SK-N-SH treated with all-trans-retinoic acid at 6 μM for 48 hours (cell line): ENCODE measurements around the gene NUDT9.
"Not testable (repeated sequence)": the region's sequence is repeated elsewhere in the genome, so short reads cannot be mapped to it uniquely, and the experiment has no call there.

Experiments used
- ATAC-seq: fragments of 200-7000 bp; cut with Tn5 transposase; 3 replicates; pipeline ENCODE4 v1.9.1; 2020; ENCODE audit warnings: mild to moderate bottlenecking, moderate library complexity
- ARNTL ChIP-seq: fragments of 450-650 bp; formaldehyde crosslinking; IDR thresholded peaks from 2 replicates; pipeline ENCODE4 v1.5.0; 2020; ENCODE audit warnings: low read depth, mild to moderate bottlenecking, moderate library complexity, borderline replicate concordance
- BACH2 ChIP-seq: fragments of 250-450 bp; sonication (Bioruptor Pico); IDR thresholded peaks from 2 replicates; pipeline ENCODE4 v1.9.0; 2021; ENCODE audit warnings: mild to moderate bottlenecking, borderline replicate concordance
- CSDC2 ChIP-seq: fragments of 250-450 bp; sonication (Bioruptor Pico); IDR thresholded peaks from 2 replicates; pipeline ENCODE4 v1.5.0; 2020; ENCODE audit warnings: mild to moderate bottlenecking, moderate library complexity
- ESRRG ChIP-seq: fragments of 250-450 bp; sonication (Bioruptor Pico); IDR thresholded peaks from 2 replicates; pipeline ENCODE4 v1.6.1; 2021; ENCODE audit warnings: mild to moderate bottlenecking
- GLIS3 ChIP-seq: fragments of 250-450 bp; sonication (Bioruptor Pico); IDR thresholded peaks from 2 replicates; pipeline ENCODE4 v1.5.0; 2020; ENCODE audit warnings: mild to moderate bottlenecking, moderate library complexity
- ISL1 ChIP-seq: fragments of 250-450 bp; sonication (Bioruptor Pico); IDR thresholded peaks from 2 replicates; pipeline ENCODE4 v2.1.2; 2022; ENCODE audit warnings: mild to moderate bottlenecking, moderate library complexity
- PPARA ChIP-seq: fragments of 250-450 bp; sonication (Bioruptor Pico); IDR thresholded peaks from 2 replicates; pipeline ENCODE4 v1.5.0; 2020; ENCODE audit warnings: mild to moderate bottlenecking, borderline replicate concordance
- SNAI2 ChIP-seq: fragments of 250-450 bp; sonication (Bioruptor Pico); IDR thresholded peaks from 2 replicates; pipeline ENCODE4 v1.5.0; 2020; ENCODE audit warnings: mild to moderate bottlenecking, moderate library complexity
- TCF4 ChIP-seq: fragments of 250-450 bp; sonication (Bioruptor Pico); IDR thresholded peaks from 2 replicates; pipeline ENCODE4 v1.8.0; 2021; ENCODE audit warnings: mild to moderate bottlenecking, moderate library complexity, borderline replicate concordance
- TOX ChIP-seq: fragments of 250-450 bp; sonication (Bioruptor Pico); IDR thresholded peaks from 2 replicates; pipeline ENCODE4 v1.8.0; 2021; ENCODE audit warnings: mild to moderate bottlenecking, moderate library complexity, borderline replicate concordance
- ZC3H10 ChIP-seq: fragments of 250-450 bp; sonication (Bioruptor Pico); IDR thresholded peaks from 2 replicates; pipeline ENCODE4 v1.5.1; 2021; ENCODE audit warnings: mild to moderate bottlenecking, moderate library complexity
- ZFP3 ChIP-seq: fragments of 250-450 bp; sonication (Bioruptor Pico); IDR thresholded peaks from 2 replicates; pipeline ENCODE4 v1.5.0; 2020; ENCODE audit warnings: mild to moderate bottlenecking, moderate library complexity
- ZFP30 ChIP-seq: fragments of 450-650 bp; formaldehyde crosslinking; IDR thresholded peaks from 2 replicates; pipeline ENCODE4 v1.5.0; 2022; ENCODE audit warnings: mild to moderate bottlenecking, moderate library complexity
- ZNF70 ChIP-seq: fragments of 450-650 bp; formaldehyde crosslinking; IDR thresholded peaks from 2 replicates; pipeline ENCODE4 v1.5.0; 2020; ENCODE audit warnings: mild to moderate bottlenecking, moderate library complexity
- TF ChIP-seq, protein P1 (sequence below): fragments of 250-450 bp; sonication (Bioruptor Pico); IDR thresholded peaks from 2 replicates; pipeline ENCODE4 v1.8.0; 2020; ENCODE audit warnings: mild to moderate bottlenecking, moderate library complexity, borderline replicate concordance
- TF ChIP-seq, protein P2 (sequence below): fragments of 250-450 bp; sonication (Bioruptor Pico); IDR thresholded peaks from 2 replicates; pipeline ENCODE4 v1.8.0; 2021; ENCODE audit warnings: low read depth, mild to moderate bottlenecking, moderate library complexity, borderline replicate concordance
- TF ChIP-seq, protein P3 (sequence below): fragments of 250-450 bp; sonication (Bioruptor Pico); IDR thresholded peaks from 2 replicates; pipeline ENCODE4 v1.5.0; 2020; ENCODE audit warnings: mild to moderate bottlenecking, moderate library complexity

NUDT9 gene

DNA sequence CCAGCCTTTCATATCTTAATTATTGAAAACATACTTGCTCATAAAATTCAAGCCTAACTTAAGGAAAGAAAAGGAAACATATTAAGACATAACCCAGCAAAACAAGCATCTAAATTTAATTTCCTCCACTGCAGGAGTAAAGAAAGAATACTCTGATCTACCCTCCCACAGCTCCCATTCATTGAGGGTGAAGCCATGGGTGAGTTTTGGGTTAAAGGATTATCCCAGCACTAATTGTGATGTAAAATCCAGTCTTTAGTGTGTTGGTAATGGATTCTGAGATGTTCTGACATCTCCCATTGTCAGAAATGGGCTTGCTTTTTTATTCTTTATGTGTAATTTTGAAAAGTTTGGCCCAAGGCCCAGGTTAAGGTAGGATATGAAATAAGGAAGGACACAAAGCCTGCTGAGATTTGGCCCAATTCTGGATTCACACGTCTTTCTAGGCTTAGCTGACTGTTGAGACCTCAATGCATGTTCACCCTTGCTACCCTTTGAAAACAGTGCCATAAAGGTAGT is 56.4 kb downstream of the NUDT9 start:
- no peak for TF ChIP-seq ISL1 (CRISPR knock-in tag)
- TF ChIP-seq ESRRG (CRISPR knock-in tag): no peak
- no peak for TF ChIP-seq TCF4
- TF ChIP-seq BACH2 (CRISPR knock-in tag): no peak
- TF ChIP-seq PPARA: no peak
- no peak for TF ChIP-seq ZNF70 (CRISPR knock-in tag)
- TF ChIP-seq ZFP3 (CRISPR knock-in tag): no peak
- TF ChIP-seq, protein P1, sequence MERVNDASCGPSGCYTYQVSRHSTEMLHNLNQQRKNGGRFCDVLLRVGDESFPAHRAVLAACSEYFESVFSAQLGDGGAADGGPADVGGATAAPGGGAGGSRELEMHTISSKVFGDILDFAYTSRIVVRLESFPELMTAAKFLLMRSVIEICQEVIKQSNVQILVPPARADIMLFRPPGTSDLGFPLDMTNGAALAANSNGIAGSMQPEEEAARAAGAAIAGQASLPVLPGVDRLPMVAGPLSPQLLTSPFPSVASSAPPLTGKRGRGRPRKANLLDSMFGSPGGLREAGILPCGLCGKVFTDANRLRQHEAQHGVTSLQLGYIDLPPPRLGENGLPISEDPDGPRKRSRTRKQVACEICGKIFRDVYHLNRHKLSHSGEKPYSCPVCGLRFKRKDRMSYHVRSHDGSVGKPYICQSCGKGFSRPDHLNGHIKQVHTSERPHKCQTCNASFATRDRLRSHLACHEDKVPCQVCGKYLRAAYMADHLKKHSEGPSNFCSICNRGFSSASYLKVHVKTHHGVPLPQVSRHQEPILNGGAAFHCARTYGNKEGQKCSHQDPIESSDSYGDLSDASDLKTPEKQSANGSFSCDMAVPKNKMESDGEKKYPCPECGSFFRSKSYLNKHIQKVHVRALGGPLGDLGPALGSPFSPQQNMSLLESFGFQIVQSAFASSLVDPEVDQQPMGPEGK (CRISPR knock-in tag): no peak
- no peak for TF ChIP-seq SNAI2 (CRISPR knock-in tag)
- TF ChIP-seq, protein P2, sequence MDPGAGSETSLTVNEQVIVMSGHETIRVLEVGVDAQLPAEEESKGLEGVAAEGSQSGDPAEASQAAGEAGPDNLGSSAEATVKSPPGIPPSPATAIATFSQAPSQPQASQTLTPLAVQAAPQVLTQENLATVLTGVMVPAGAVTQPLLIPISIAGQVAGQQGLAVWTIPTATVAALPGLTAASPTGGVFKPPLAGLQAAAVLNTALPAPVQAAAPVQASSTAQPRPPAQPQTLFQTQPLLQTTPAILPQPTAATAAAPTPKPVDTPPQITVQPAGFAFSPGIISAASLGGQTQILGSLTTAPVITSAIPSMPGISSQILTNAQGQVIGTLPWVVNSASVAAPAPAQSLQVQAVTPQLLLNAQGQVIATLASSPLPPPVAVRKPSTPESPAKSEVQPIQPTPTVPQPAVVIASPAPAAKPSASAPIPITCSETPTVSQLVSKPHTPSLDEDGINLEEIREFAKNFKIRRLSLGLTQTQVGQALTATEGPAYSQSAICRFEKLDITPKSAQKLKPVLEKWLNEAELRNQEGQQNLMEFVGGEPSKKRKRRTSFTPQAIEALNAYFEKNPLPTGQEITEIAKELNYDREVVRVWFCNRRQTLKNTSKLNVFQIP: no peak
- TF ChIP-seq TOX: no peak
- no peak for TF ChIP-seq GLIS3 (CRISPR knock-in tag)
- no peak for TF ChIP-seq ARNTL (CRISPR knock-in tag)
- TF ChIP-seq ZC3H10: no peak

DNA sequence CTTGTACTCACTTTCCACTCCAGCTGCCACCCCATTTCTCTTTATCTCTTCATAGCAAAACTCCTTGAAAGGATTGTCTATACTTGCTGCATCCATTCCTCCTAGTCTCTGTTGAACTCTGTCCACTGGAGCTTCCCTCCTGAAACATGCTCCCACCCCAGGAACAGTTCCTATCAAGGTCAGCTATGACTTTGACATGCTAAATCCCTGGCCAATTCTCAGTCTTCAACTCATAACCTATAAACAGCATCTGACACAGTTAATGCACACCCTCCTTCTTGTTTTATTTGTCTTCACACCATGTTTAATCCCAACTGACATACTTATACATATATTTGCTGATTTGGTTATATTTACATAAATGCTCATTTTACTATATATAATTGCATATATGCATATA is 59.0 kb downstream of the NUDT9 start:
- no peak for ATAC-seq
- no peak for TF ChIP-seq ISL1 (CRISPR knock-in tag)
- TF ChIP-seq, protein P2: no peak

More for the DNA sequence above, 56.4 kb downstream of the NUDT9 start:
- ATAC-seq: no peak

DNA sequence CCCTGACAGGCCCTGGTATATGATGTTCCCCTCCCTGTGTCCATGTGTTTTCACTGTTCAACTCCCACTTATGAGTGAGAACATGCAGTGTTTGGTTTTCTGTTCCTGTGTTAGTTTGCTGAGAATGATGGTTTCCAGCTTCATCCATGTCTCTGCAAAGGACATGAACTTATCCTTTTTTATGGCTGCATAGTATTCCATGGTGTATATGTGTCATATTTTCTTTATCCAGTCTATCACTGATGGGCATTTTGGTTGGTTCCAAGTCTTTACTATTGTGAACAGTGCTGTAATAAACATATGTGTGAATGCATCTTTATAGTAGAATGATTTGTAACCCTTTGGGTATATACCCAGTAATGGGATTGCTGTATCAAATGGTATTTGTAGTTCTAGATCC is 60.9 kb downstream of the NUDT9 start:
- not testable (repeated sequence) for ATAC-seq

DNA sequence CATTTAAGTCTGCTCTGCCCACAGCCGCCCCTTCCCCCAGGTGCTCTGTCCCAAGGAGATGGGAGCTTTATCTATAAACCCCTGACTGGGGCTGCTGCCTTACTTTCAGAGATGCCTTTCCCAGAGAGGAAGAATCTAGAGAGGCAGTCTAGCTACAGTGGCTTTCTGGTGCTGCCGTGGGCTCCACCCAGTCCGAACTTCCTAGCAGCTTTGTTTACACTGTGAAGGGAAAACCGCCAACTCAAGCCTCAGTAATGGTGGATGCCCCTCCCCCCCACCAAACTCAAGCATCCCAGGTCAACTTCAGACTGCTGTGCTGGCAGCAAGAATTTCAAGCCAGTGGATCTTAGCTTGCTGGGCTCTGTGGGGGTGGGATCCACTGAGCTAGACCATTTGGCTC is 66.3 kb downstream of the NUDT9 start:
- not testable (repeated sequence) for ATAC-seq

DNA sequence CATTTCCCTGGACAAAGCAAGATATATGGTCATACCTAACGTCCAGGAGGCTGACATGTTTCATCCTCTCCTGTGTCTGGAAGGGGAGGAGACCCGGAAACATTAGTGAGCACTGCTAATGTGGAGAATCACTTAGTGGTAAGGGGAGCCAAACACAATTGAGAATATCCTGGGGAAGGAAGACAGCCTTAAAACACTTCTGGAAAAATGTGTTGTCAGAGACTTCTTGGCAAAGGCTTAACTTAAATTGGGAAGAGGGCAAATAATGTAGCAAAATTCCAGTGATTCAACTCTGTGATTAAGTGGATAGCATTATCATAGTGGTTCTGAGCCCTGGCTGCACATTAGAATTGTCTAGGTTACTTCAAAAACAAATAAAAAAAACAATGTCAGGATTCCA is 67.3 kb downstream of the NUDT9 start:
- TF ChIP-seq ZNF70 (CRISPR knock-in tag): no peak
- no peak for TF ChIP-seq CSDC2 (CRISPR knock-in tag)
- TF ChIP-seq, protein P3, sequence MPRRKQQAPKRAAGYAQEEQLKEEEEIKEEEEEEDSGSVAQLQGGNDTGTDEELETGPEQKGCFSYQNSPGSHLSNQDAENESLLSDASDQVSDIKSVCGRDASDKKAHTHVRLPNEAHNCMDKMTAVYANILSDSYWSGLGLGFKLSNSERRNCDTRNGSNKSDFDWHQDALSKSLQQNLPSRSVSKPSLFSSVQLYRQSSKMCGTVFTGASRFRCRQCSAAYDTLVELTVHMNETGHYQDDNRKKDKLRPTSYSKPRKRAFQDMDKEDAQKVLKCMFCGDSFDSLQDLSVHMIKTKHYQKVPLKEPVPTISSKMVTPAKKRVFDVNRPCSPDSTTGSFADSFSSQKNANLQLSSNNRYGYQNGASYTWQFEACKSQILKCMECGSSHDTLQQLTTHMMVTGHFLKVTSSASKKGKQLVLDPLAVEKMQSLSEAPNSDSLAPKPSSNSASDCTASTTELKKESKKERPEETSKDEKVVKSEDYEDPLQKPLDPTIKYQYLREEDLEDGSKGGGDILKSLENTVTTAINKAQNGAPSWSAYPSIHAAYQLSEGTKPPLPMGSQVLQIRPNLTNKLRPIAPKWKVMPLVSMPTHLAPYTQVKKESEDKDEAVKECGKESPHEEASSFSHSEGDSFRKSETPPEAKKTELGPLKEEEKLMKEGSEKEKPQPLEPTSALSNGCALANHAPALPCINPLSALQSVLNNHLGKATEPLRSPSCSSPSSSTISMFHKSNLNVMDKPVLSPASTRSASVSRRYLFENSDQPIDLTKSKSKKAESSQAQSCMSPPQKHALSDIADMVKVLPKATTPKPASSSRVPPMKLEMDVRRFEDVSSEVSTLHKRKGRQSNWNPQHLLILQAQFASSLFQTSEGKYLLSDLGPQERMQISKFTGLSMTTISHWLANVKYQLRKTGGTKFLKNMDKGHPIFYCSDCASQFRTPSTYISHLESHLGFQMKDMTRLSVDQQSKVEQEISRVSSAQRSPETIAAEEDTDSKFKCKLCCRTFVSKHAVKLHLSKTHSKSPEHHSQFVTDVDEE (CRISPR knock-in tag): no peak
- TF ChIP-seq GLIS3 (CRISPR knock-in tag): no peak
- ATAC-seq: no peak

DNA sequence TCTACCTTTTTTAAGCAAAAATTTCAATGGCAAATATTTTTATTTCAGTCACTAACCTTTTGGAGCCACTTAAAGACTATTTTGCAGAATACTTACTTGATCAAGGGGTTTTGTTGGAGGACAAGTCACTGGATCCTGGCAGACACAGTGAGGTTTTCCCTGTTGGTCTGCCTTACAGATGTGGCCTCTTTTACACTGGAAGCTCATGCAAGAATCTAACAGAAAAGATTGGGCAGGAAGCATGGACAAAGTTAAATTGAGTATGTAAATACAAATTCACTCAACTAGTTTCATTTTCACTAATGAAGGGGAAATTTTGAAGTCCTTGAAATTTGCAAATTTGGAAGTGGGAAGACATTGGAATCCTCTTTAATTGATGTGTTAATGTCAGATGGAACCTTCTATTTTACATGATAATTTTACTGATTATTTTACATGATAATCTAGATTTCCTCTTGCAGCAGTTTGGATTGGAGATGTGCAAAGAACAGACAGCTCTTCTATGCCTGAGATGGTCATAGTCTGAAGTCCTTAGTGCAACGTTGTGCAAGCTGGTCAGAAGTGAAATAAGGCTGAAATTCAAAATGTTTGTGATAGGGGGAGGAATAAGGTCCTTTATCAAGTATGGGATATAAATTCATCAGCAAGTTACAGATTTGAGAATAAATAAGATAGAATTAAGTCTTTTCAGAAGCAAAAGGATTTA is 68.4 kb downstream of the NUDT9 start:
- TF ChIP-seq ZFP30 (CRISPR knock-in tag) (no peak), SNAI2 (CRISPR knock-in tag) (no peak), ESRRG (CRISPR knock-in tag) (no peak), CSDC2 (CRISPR knock-in tag) (no peak)
- ATAC-seq: no peak
